ENCODE results near the gene CDCA8. TPM values are rescaled to one million over a fixed set of nuclear protein-coding genes. Genes with fewer than 3 reads are reported as not detected.

Gene CDCA8
- total and polyA plus RNA-seq, 2 of the 13 experiments (the other 11 are each of a cell fraction or from before 2014, with no cell fraction given): 24.1 to 38.6 TPM

DNA sequence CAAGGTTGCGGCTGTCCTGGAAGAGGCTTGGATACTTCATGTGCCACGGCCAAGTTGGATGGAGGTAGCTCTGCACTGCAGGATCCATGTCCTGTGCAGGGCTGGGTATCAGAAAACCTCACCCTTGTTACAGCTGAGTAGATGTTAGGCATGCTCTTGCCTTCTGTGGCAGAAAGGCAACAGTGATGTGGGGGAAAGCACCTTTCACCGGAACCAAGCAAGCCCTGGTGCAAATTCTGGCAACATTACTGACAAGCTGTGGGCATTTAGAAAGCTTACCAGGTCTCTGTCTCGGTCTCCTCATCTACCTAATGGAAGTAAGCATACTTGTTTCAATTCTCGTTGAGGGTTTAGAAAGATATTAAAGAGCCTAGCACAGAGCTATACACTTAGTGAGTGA lies 14.5 kb upstream of the CDCA8 start:
- Histone ChIP-seq H3K4me3 (replicated peaks in 1 of 3; ENCODE audit: insufficient read depth in 1 of 3, low read depth in 2 of 3, low read length in 3 of 3) (no peak overlapping the region), H3K27me3 (ENCODE audit: control insufficient read depth in 1 of 2, insufficient read depth in 2 of 2, low read length in 2 of 2) (peaks cover 3 to 40% of the 10 kb centered on the region in 2 experiments; a peak in 3 of 5 replicates), H3K4me2 (ENCODE audit: low read depth, low read length) (no peak overlapping the region), H3K79me2 (ENCODE audit: insufficient read depth, low read length) (no peaks in the 10 kb centered on the region), H3K27ac (ENCODE audit: extremely low read length, insufficient read depth, low read length) (no peak overlapping the region), H3K36me3 (replicated peaks in 1 of 2; ENCODE audit: control insufficient read depth in 1 of 2, insufficient read depth in 2 of 2, low read length in 2 of 2) (peaks cover 3 to 4% of the 10 kb centered on the region in 2 experiments; a peak in 4 of 5 replicates), H3K4me1 (ENCODE audit: insufficient read depth, low read length) (peaks cover 8% of the 10 kb centered on the region), H4K20me1 (ENCODE audit: insufficient read depth, low read length) (peaks cover 3% of the 10 kb centered on the region; the same call in 1 of the 2 replicates), H3K9me3 (ENCODE audit: low read length) (no peaks in the 10 kb centered on the region), H2AFZ (ENCODE audit: low read length) (no peak overlapping the region), H3K9ac (ENCODE audit: insufficient read depth, low read depth, low read length) (no peak overlapping the region)
- WGBS (ENCODE audit: low lambda C conversion rate): 8% methylated on average over 4 of the region's 5 CpGs
- FAIRE-seq (no peak), DNase-seq (ENCODE audit: low spot score) (no peak), ATAC-seq (no peak)
- no TSS peak for BruUV-seq (replicated peaks)
- intact Hi-C loops (cut with micrococcal nuclease; ENCODE audit: unreplicated experiment): no loop called here
- in situ Hi-C loops (cut with HindIII; ENCODE audit: extremely low pct_ligation_motif_present, low pct_unique_long_range_greater_than_20kb): loop anchor here (5.0 kb wide), 1 partner anchor 71 kb away; no protein-coding TSS in a partner anchor
- TF ChIP-seq, protein P1, sequence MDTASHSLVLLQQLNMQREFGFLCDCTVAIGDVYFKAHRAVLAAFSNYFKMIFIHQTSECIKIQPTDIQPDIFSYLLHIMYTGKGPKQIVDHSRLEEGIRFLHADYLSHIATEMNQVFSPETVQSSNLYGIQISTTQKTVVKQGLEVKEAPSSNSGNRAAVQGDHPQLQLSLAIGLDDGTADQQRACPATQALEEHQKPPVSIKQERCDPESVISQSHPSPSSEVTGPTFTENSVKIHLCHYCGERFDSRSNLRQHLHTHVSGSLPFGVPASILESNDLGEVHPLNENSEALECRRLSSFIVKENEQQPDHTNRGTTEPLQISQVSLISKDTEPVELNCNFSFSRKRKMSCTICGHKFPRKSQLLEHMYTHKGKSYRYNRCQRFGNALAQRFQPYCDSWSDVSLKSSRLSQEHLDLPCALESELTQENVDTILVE (CRISPR knock-in tag; IDR thresholded peaks at IDR 0.05): no peak
- TF ChIP-seq NFE2 (CRISPR knock-in tag; IDR thresholded peaks at IDR 0.05) (no peak), ZBTB38 (CRISPR knock-in tag; IDR thresholded peaks at IDR 0.05) (no peak), GPN1 (CRISPR knock-in tag; IDR thresholded peaks at IDR 0.05; ENCODE audit: borderline replicate concordance) (no peak), ZFAT (CRISPR knock-in tag; conservative IDR thresholded peaks at IDR 0.05) (no peak), EED (CRISPR knock-in tag; IDR thresholded peaks at IDR 0.05) (no peak), ZNF547 (CRISPR knock-in tag; IDR thresholded peaks at IDR 0.05) (no peak), GABPB1 (CRISPR knock-in tag; IDR thresholded peaks at IDR 0.05) (no peak), ZNF775 (CRISPR knock-in tag; IDR thresholded peaks at IDR 0.05; ENCODE audit: borderline replicate concordance) (no peak), SNAPC2 (CRISPR knock-in tag; IDR thresholded peaks at IDR 0.05) (no peak), NR2F2 (IDR thresholded peaks at IDR 0.05; ENCODE audit: borderline replicate concordance, low read depth) (no peak), SIX4 (CRISPR knock-in tag; IDR thresholded peaks at IDR 0.05) (no peak), ZNF746 (CRISPR knock-in tag; IDR thresholded peaks at IDR 0.05) (no peak), NFE2L2 (IDR thresholded peaks at IDR 0.05; ENCODE audit: low read length) (no peak), HOXD1 (CRISPR knock-in tag; IDR thresholded peaks at IDR 0.05) (no peak), ZSCAN31 (CRISPR knock-in tag; IDR thresholded peaks at IDR 0.05; ENCODE audit: low read depth) (no peak)
- TF ChIP-seq, protein P2, sequence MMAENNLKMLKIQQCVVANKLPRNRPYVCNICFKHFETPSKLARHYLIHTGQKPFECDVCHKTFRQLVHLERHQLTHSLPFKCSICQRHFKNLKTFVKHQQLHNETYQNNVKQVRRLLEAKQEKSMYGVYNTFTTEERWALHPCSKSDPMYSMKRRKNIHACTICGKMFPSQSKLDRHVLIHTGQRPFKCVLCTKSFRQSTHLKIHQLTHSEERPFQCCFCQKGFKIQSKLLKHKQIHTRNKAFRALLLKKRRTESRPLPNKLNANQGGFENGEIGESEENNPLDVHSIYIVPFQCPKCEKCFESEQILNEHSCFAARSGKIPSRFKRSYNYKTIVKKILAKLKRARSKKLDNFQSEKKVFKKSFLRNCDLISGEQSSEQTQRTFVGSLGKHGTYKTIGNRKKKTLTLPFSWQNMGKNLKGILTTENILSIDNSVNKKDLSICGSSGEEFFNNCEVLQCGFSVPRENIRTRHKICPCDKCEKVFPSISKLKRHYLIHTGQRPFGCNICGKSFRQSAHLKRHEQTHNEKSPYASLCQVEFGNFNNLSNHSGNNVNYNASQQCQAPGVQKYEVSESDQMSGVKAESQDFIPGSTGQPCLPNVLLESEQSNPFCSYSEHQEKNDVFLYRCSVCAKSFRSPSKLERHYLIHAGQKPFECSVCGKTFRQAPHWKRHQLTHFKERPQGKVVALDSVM (CRISPR knock-in tag; IDR thresholded peaks at IDR 0.05): no peak
- CTCF ChIA-PET (ENCODE audit: low intra/inter-chr PET ratio, low total read pairs): no interaction called here
- POLR2A ChIA-PET: no interaction called here

All from HepG2 (cell line).